HepG2 (cell line): ENCODE data around the gene BOD1L1. TPM values are rescaled to one million over a fixed set of nuclear protein-coding genes. Genes with fewer than 3 reads are reported as not detected.

Experiments used
- ATF2 ChIP-seq: sonication (generic); formaldehyde crosslinking; IDR thresholded peaks from 2 replicates; pipeline ENCODE4 v1.4.0; 2020; ENCODE audit warnings: missing genetic modification reagents
- BRD4 ChIP-seq: sonication (generic); formaldehyde crosslinking; IDR thresholded peaks from 2 replicates; pipeline ENCODE4 v1.4.0; 2020; ENCODE audit warnings: missing genetic modification reagents
- CEBPZ ChIP-seq: IDR thresholded peaks from 2 replicates; pipeline ENCODE4 v1.6.1; 2012; ENCODE audit warnings: low read length, improper control_type of control experiment
- DPF2 ChIP-seq: sonication (generic); formaldehyde crosslinking; IDR thresholded peaks from 2 replicates; pipeline ENCODE4 v1.4.0; 2020; ENCODE audit warnings: mild to moderate bottlenecking, low read depth, missing genetic modification reagents, borderline replicate concordance
- FOXA1 ChIP-seq, 2 experiments: fragments of 450-650 bp in 1 of 2; sonication (generic) in 1 of 2; formaldehyde crosslinking in 1 of 2; IDR thresholded peaks; 2 replicates each; pipeline versions ENCODE4 v1.4.0 to v1.6.1; 2016 to 2020; ENCODE audit warnings: missing genetic modification reagents in 1 of 2
- KAT7 ChIP-seq: IDR thresholded peaks from 2 replicates; pipeline ENCODE4 v1.6.1; 2018; ENCODE audit warnings: borderline replicate concordance, missing compliant biosample characterization
- KDM3A ChIP-seq: IDR thresholded peaks from 2 replicates; pipeline ENCODE4 v1.6.1; 2018; ENCODE audit warnings: low read depth, missing compliant biosample characterization
- NCOA2 ChIP-seq: sonication (generic); formaldehyde crosslinking; IDR thresholded peaks from 2 replicates; pipeline ENCODE4 v1.8.0; 2022; ENCODE audit warnings: inconsistent platforms
- NPAS2 ChIP-seq: sonication (generic); formaldehyde crosslinking; IDR thresholded peaks from 2 replicates; pipeline ENCODE4 v1.8.0; 2022; ENCODE audit warnings: mild to moderate bottlenecking, missing genetic modification reagents, borderline replicate concordance
- SRY ChIP-seq: sonication (generic); formaldehyde crosslinking; IDR thresholded peaks from 2 replicates; pipeline ENCODE4 v1.8.0; 2022; ENCODE audit warnings: mild to moderate bottlenecking, missing genetic modification reagents
- ZNF18 ChIP-seq: sonication (generic); formaldehyde crosslinking; IDR thresholded peaks from 2 replicates; pipeline ENCODE4 v1.8.0; 2022; ENCODE audit warnings: mild to moderate bottlenecking, missing genetic modification reagents; ENCODE audit not compliant: insufficient replicate concordance
- ZNF329 ChIP-seq: sonication (generic); formaldehyde crosslinking; IDR thresholded peaks from 2 replicates; pipeline ENCODE4 v1.9.0; 2021; ENCODE audit warnings: low read depth, mild to moderate bottlenecking, missing genetic modification reagents
- ZNF350 ChIP-seq: sonication (generic); formaldehyde crosslinking; IDR thresholded peaks from 2 replicates; pipeline ENCODE4 v1.4.0; 2020; ENCODE audit warnings: mild to moderate bottlenecking, low read depth, missing genetic modification reagents, borderline replicate concordance
- ZNF441 ChIP-seq: sonication (generic); formaldehyde crosslinking; IDR thresholded peaks from 2 replicates; pipeline ENCODE4 v1.7.0; 2021; ENCODE audit warnings: missing genetic modification reagents, borderline replicate concordance
- ZNF501 ChIP-seq: sonication (generic); formaldehyde crosslinking; IDR thresholded peaks from 2 replicates; pipeline ENCODE4 v1.5.1; 2020; ENCODE audit warnings: mild to moderate bottlenecking, moderate library complexity, missing genetic modification reagents
- ZNF547 ChIP-seq: sonication (generic); formaldehyde crosslinking; IDR thresholded peaks from 2 replicates; pipeline ENCODE4 v1.5.1; 2020; ENCODE audit warnings: mild to moderate bottlenecking, missing genetic modification reagents
- ZNF75D ChIP-seq: sonication (generic); formaldehyde crosslinking; IDR thresholded peaks from 2 replicates; pipeline ENCODE4 v1.8.1; 2023; ENCODE audit warnings: missing genetic modification reagents, mild to moderate bottlenecking, borderline replicate concordance
- ZNF782 ChIP-seq: sonication (generic); formaldehyde crosslinking; IDR thresholded peaks from 2 replicates; pipeline ENCODE4 v1.4.0; 2020; ENCODE audit warnings: missing genetic modification reagents, mild to moderate bottlenecking, borderline replicate concordance
- ZNF788 ChIP-seq: sonication (generic); formaldehyde crosslinking; IDR thresholded peaks from 2 replicates; pipeline ENCODE4 v1.5.0; 2020; ENCODE audit warnings: mild to moderate bottlenecking, missing genetic modification reagents, borderline replicate concordance
- ZSCAN31 ChIP-seq: sonication (generic); formaldehyde crosslinking; IDR thresholded peaks from 2 replicates; pipeline ENCODE4 v1.5.0; 2020; ENCODE audit warnings: low read depth, mild to moderate bottlenecking, missing genetic modification reagents
- polyA plus RNA-seq, 8 experiments: library from polyadenylated mRNA; depleted of rRNA in 3 of 8; stranded (reverse) in 7 of 8; unstranded in 1 of 8; fragments of >200 nt; fragmentation: Illumina TruSeq in 4 of 8; extraction: Trizol in 4 of 8; gene quantifications; 2 replicates each; pipeline versions ENCODE4 v1.2.1 to v1.2.3, GENCODE V29; 2011 to 2016; ENCODE audit warnings: low read depth in 4 of 8, missing spikeins in 1 of 8, mixed read lengths in 1 of 8; ENCODE audit not compliant: insufficient read depth in 1 of 8
- total RNA-seq, 5 experiments: library from RNA; depleted of rRNA; stranded (reverse); fragments of >200 nt; fragmentation: Illumina TruSeq; extraction: Trizol; gene quantifications; 2 replicates each; pipeline ENCODE4 v1.2.3, GENCODE V29; 2016; ENCODE audit warnings: low read depth in 1 of 5
- TF ChIP-seq, protein P1 (sequence below): sonication (generic); formaldehyde crosslinking; IDR thresholded peaks from 2 replicates; pipeline ENCODE4 v1.4.0; 2020; ENCODE audit warnings: missing genetic modification reagents

Gene BOD1L1
- total and polyA plus RNA-seq, 2 of the 13 experiments (the other 11 are each of a cell fraction or from before 2014, with no cell fraction given), result 11.7 to 17.9 TPM

DNA sequence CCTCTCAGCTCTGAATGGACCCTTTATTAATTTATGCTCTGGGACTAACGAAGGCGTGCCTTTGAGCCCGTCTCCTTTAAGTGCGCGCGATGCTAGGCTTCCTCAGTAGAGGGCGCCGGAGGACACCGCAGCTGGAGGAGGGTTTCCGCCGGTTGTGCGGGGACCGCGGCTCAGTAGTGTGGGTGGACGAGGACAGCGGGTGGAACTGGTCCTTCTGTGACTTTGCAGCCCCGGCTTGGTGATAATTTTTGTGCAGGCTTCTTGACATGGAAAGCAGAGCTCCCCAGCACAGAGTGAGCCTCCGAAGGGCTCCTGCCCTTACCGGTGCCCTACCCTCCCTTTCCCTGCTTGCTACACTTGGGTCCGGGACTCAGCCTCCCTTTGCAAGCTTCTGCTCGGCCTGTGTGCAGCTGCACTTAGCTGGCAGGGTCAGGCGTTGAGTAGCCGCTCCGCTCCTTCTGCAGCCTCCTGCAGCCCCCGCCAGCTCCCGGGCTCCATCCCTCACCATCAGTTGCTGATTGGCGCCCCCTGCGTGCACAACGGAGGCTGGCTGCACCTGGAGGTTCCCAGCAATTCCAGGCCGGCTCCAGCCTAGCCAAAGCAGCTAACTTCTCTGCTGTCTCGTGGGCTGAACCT lies 26.8 kb upstream of the BOD1L1 start (continued):
- TF ChIP-seq, protein P1, sequence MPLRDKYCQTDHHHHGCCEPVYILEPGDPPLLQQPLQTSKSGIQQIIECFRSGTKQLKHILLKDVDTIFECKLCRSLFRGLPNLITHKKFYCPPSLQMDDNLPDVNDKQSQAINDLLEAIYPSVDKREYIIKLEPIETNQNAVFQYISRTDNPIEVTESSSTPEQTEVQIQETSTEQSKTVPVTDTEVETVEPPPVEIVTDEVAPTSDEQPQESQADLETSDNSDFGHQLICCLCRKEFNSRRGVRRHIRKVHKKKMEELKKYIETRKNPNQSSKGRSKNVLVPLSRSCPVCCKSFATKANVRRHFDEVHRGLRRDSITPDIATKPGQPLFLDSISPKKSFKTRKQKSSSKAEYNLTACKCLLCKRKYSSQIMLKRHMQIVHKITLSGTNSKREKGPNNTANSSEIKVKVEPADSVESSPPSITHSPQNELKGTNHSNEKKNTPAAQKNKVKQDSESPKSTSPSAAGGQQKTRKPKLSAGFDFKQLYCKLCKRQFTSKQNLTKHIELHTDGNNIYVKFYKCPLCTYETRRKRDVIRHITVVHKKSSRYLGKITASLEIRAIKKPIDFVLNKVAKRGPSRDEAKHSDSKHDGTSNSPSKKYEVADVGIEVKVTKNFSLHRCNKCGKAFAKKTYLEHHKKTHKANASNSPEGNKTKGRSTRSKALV (CRISPR knock-in tag), result no peak
- TF ChIP-seq ZNF782 (CRISPR knock-in tag) (0 out of 2 replicates have a peak, but pooled peaks have one; percentile 25), ZNF441 (CRISPR knock-in tag) (no peak), DPF2 (CRISPR knock-in tag) (no peak), NCOA2 (CRISPR knock-in tag) (no peak), NPAS2 (CRISPR knock-in tag) (no peak), ATF2 (no peak), ZNF788 (CRISPR knock-in tag) (peak; percentile 46; the same call in 1 of the 2 replicates), ZNF18 (no peak), ZNF547 (no peak), ZSCAN31 (CRISPR knock-in tag) (peak; percentile 41; the same call in 1 of the 2 replicates), KAT7 (CRISPR knock-in tag) (no peak), ZNF75D (CRISPR knock-in tag) (no peak), BRD4 (CRISPR knock-in tag) (no peak), CEBPZ (no peak), ZNF329 (CRISPR knock-in tag) (0 out of 2 replicates have a peak, but pooled peaks have one; percentile 31), KDM3A (no peak), ZNF350 (no peak), FOXA1 (IDR thresholded peaks at IDR 0.05) (no peak), FOXA1 (CRISPR knock-in tag; IDR thresholded peaks at IDR 0.05) (no peak), SRY (CRISPR knock-in tag) (0 out of 2 replicates have a peak, but pooled peaks have one; percentile 59), ZNF501 (CRISPR knock-in tag) (peak; percentile 63; the same call in 1 of the 2 replicates)
